ENCODE measurements around the gene MTOR. TPM values are rescaled to one million over a fixed set of nuclear protein-coding genes. Genes with fewer than 3 reads are reported as not detected.
"Not testable (repeated sequence)": the region's sequence is repeated elsewhere in the genome, so short reads cannot be mapped to it uniquely, and the experiment has no call there.

Gene MTOR
- 59.2 TPM for total RNA-seq

DNA sequence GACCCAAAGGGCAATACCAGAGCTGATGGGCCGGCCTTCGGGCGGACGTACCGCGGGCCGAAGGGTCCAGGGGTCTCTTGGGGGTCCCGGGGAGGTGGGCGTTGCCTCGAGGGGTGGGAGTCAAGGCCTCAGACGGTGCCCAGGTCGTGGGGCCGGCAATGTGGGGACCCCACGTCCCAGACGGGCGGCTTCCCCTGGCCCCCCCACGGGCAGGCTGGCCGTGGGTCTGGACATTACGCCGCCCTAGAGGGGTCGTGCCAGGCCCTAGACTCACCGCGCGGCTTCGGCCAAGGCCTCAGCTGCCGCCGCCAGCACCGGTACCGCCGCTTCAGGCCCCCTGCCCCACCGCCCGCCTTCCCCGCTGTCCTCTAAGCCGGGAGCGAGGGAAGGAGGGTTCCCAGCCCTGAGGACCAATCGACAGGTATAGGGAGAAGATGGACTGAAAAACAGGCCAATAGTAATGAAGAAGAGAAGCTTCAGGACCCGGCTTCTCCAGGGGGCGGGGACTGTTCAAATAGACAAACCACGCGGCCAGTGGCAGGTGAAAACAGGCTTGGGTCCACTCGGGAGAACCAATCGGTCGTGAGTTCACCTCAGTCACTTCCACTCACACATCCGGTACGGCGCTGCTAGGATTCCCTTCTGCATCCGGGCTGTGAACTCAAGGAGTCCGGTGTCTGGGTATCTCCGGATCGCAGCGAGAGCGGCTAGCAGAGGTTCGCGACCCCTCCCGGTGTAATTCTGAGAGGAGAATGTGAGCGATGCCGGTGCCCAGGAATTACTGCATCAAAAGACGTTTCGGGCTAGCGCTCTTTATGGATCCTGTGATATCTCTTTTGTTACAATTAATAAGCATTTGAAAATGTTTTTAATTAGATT is at the start of gene MTOR:
Gene MTOR, minus strand, starts transcription at position 381 of the 879 bp plus-strand sequence. CDS start 3,142 bp downstream, outside the sequence.
- peak; percentile 99 for DNase-seq (ENCODE audit: low spot score)

DNA sequence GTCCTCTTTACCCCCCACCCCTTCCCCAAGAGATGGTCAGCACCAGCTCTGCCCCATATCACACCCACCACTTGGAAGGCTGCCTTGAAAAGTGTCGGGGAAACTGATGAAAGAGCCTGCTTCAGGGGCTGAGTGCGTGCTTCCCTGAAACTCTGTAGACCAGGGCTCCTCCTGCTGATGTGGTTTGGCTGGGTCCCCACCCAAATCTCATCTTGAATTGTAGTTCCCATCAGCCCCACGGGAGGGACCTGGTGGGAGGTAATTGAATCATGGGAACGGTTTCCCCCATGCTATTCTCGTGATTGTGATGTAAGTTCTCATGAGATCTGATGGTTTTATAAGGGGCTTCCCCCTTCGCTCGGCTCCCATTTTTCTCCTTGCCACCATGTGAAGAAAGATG is 47.0 kb upstream of the MTOR start:
- DNase-seq (ENCODE audit: low spot score): no peak

DNA sequence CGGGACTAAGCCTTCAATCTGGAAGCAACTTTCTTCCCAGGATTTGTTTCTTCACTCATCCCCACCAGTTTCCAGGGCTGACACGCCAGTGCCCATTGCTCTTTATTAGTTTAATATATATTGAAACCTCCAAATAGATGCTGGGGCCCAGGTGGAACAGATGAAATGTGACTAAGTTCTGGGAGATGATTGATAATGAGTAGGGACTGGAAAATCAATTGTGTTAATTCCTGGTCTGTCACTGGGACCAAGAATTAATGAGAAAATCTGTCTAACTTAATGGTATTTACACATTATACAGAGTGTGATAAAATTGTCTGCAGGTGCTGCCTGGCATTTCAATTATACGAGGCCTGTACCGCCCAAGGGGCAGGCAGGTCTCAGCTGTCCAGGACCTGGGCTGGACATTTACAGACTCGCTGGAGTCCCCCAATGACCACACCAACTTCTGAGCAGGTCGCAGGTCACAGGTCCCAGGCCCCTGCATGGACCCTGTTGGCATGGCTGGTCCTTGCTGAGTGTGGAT is 46.4 kb upstream of the MTOR start:
- DNase-seq (ENCODE audit: low spot score): no peak

DNA sequence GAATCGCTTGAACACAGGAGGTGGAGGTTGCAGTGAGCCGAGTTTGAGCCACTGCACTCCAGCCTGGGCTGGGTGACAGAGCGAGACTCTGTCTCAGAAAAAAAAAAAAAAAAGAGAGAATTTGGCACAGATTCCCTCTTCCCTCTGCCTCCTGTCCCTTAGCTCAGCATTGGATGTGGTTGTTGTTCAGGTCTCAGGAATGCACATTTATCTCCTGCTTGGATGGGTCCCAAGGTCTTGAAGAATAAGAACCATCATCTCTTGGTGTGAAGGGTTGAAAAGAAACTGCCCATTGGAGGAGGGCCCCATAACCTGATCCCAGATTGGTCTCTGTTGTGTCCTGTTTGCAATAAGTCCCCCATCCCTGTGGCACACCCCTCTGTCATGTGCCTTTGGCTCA is 45.5 kb upstream of the MTOR start:
- no peak for DNase-seq (ENCODE audit: low spot score)

DNA sequence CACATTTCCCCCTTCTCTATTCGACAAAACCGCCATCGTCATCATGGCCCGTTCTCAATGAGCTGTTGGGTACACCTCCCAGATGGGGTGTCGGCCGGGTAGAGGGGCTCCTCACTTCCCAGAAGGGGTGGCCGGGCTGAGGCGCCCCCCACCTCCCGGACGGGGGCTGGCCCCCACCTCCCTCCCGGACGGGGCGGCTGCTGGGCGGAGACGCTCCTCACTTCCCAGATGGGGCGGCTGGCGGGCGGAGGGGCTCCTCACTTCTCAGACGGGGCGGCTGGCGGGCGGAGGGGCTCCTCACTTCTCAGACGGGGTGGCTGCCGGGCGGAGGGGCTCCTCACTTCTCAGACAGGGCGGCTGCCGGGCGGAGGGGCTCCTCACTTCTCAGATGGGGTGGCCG is 43.2 kb upstream of the MTOR start:
- not testable (repeated sequence) for DNase-seq (ENCODE audit: low spot score)

DNA sequence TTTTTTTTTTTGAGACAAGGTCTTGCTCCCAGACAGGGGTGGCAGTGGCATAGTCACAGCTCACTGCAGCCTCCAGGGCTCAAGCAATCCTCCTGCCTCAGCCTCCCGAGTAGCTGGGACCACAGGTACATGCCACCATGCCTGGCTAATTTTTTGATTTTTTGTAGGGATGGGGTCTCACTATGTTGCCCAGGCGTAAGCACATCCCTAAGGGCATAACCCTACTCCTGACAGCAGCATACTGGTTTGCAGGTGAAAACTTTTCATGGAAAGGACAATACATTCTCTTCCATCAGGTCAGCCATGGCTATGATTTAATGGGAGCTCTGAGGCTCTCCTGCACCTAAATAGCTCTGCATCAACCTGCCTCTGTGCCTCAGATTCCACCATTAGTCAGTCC is 40.0 kb upstream of the MTOR start:
- DNase-seq (ENCODE audit: low spot score): no peak

DNA sequence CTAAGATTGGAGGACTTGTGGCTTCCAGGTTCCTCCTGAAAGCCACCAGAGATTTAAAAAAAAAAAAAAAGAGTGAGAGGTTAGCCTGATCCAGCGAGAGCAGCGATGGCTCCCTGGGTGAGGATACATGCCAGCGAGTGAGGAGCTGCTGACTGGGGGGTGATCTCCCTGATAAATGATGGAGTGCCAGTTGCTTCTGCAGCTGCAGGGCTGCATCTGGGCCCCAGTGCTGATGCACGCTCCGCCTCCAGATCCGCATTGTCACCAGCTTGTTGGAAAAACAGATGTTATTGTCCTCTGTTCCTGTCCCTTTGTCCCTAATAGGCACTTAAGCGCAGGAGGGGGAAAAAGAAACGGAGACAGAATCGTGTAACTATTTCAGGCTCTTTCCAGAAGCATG is 39.2 kb upstream of the MTOR start:
- no peak for DNase-seq (ENCODE audit: low spot score)

DNA sequence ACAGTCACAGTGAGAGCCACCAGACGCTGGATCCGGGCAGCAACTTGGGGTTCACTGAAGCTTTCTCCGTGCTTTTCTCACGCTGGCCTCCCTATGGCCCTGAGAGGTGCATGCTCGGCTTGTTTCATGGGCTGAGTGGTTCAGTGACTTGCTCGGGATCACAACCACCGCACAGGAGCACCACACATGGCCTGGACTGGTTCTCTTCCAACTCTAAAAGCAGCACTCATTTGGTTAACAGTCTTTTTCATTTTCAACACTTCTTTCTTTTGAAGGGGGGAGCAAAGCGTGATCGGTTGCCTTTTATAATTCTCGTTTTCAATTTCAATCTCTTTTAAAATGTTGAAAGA is 36.8 kb upstream of the MTOR start:
- DNase-seq (ENCODE audit: low spot score): no peak

DNA sequence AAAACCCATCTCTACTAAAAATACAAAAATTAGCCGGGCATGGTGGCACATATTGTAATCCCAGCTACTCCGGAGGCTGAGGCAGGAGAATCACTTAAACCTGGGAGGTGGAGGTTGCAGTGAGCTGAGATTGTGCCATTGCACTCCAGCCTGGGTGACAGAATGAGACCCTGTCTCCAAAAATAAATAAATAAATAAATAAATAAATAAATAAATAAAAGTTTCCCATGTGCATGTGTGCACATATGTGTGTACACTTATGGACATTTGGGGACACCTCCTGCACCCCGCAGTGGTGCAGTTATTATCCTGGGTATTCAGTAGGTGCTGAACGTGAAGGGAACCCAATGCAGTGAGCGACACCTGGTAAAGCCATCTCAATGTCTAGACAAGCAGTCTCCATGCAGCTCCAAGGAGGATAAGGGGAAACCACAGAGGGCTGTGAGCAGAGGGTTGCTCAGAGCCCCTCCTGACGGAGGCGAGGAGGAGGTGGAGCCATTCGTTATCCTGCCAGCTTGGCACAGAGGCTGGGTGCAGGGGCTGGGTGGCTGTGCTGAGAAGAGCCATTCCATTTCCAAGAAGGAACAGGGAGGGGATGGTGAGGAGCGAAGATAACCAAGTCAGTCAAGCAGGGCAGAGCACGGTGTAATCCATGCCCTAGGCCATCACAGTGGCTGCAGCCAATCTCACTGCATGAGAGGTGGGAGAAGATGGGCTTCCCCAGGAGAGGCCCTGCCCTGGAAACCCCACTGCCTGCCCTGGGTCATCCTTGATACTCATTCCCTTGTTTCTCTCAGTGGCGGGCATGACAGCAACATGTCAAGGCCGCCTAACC is 36.3 kb upstream of the MTOR start:
- no peak for DNase-seq (ENCODE audit: low spot score)

DNA sequence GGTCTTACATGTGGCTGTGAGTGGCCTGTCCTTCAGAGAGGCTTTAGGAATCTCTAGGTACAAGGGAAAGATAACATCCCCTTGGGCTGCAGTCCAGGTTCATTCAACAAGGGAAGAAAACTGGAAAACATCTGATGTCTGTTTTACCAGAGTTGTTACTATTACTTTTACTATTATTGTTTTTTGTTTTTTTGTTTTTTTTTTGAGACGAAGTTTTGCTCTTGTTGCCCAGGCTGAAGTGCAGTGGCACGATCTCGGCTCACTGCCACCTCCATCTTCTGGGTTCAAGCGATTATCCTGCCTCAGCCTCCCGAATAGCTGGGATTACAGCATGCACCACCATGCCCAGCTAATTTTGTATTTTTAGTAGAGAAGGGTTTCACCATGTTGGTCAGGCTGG is 35.4 kb upstream of the MTOR start:
- DNase-seq (ENCODE audit: low spot score): not testable (repeated sequence)

DNA sequence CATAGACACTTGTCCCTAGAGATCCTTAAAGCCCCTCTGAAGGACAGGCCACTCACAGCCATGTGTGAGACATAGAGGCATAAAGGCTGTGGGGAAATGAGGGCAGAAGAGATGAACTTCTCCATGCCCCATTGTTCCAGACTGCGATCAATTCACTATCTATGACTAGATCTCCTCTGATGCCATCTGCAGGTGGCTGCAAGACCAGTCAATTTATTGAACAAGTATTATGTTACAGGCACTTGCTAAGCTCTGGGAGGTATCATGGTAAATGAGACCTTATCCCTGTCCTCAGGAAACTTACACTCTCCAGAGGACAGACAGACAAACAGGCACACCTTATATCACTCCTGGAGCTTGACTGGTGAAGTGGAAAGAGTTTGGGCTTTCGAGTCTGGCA is 33.6 kb upstream of the MTOR start:
- no peak for DNase-seq (ENCODE audit: low spot score)

DNA sequence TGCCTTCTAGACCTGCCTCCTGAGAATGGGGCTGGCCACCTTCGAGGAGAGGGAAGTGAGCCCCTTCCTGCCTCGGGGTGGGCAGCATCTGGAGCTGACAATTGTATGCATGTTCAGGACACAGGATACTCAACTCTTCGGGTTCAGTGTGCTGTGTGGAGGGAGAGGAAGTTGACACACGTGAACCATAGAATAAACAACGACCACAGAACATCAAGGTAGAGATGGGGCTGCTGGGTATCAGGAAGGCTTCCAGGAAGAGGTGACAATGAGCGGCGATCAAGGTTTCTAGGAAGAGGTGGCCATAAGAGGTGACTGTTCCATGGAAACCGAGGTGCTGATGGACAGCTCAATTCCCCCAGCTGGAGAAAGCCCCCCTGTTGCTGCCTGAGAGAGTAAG is 32.6 kb upstream of the MTOR start:
- no peak for DNase-seq (ENCODE audit: low spot score)

DNA sequence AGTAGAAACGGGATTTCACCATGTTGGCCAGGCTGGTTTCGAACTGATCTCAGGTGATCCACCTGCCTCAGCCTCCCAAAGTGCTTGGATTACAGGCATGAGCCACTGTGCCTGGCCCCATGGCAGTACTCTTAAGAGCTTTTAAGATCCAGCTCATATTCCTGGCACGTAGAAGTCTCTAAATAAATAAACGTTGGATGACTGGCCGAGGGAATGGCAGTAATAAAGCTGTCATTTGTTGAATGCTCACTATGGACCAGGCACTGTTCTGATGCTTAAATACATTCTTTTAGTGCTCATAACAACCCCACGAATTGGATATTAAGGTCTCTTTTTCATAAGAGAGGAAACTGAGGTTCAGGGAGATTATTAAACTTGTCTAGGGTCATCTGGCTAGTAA is 31.5 kb upstream of the MTOR start:
- no peak for DNase-seq (ENCODE audit: low spot score)

DNA sequence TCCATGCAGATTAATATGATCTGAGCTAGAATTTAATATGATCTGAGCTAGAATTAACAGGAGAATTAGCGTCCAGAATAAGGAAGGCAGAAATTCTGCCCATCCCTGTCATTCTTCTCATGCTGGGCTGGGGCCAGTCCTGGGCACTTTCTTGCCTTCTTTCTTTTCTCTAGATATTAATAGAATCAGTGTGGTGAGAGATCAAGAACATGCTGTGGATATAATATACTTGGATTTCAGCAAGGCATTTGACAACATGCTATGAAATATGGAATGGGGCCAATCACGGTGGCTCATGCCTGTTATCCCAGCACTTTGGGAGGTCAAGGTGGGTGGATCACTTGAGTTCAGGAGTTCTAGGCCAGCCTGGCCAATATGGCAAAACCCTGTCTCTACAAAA is 28.7 kb upstream of the MTOR start:
- DNase-seq (ENCODE audit: low spot score): no peak

DNA sequence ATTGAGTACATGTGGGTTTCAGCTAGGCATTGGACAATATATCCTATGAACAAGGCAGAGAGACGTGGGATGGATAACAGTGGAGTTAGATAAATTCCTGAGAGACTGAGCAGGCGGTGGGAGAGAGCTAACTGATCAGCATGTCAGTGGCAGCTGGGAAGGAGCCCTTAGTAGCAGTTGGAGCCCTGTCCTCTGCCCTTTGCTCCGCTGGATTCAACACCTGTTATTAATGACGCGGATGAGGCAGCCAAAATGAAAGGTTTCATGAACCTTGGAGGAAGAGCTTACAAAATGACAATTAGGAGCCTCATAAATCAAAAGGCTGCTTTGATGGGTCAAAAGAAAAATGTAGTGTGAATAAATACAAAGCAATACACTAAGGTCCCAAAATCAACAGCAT is 26.7 kb upstream of the MTOR start:
- DNase-seq (ENCODE audit: low spot score): no peak

DNA sequence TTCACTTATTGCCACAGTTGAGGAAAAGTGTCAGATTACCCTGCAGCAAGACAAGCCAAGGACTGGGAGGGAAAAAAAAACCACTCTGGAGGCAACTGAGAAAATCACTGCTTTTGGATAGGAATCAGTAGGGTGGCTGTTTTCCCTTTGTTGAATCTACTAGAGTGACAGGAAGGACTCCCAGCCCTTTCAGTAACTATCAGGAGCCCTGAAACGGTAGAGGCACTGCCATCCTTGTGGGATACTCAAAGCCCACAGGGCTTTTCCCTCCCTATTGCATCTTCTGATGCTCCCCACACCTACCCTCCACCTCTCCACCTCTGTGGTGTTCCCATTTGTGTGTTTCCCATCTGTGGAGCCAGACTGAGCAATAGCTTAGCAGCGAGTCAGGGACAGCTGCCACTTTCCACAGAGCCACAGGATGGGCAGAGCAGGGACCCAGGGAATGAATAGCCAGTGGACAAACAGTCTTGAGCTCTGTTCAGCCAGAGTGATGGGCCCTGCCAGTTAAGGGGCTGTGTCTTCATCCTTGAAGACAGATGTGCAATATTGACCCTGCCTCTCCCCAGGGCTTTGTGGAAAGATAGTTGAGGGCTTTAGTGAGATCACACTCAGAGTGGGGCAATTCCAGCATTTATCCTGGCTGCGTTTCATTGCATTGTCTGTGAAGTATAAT is 24.5 kb upstream of the MTOR start:
- DNase-seq (ENCODE audit: low spot score): no peak

DNA sequence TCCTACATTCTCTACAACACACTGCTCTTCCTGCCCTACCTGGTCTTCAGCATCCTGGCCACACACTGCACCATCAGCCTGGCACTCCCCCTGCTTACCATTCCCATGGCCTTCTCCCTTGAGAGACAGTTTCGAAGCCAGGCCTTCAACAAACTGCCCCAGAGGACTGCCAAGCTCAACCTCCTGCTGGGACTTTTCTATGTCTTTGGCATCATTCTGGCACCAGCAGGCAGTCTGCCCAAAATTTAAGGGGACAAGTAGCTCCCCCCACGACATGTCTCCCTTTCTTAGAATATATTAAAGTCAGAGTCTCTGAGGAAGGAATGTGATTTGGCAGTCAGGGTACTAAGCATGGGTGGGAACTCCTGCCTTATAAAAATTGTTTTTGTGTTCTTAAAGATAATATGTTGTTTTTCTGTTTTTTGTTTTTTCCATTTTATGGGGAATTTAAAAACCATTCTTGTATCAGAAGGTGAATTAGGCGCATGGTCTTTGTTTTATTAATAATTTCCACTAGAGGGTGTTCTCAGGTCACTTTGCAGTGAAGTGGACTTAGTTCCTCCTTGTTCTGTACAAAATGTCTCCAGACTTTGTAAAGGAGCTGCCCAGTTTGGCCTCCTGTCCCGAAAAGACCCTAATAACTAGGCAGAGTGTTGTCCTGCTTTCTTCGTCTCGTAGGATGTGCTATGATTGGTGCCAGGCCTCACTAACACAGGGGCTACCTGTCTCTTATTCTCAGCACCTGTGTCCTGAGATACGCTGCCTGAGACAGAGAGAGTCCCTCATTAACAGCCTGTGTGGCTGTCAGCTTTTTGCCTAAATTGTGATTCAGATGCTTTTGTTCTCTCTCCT is 23.8 kb upstream of the MTOR start:
- no peak for DNase-seq (ENCODE audit: low spot score)

DNA sequence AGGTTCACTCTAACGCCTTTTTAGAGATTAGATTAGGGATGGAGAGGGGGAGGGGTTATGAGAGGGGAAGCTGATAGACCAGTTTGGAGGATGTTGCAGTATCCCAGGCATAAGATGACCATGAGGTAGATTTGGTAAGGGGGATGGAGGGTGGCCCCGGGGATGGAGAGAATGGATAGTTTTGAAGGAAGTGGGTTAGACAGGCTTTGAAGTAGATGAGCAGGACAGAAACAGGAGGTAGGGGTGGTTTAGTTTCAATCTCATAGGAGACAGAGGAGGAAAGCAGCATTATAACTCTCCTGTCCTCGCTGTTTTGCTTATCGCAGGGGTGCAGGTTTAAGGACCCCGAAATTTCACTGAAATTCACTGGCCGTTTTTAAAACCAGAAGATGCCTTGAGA is 22.4 kb upstream of the MTOR start:
- DNase-seq (ENCODE audit: low spot score): no peak

DNA sequence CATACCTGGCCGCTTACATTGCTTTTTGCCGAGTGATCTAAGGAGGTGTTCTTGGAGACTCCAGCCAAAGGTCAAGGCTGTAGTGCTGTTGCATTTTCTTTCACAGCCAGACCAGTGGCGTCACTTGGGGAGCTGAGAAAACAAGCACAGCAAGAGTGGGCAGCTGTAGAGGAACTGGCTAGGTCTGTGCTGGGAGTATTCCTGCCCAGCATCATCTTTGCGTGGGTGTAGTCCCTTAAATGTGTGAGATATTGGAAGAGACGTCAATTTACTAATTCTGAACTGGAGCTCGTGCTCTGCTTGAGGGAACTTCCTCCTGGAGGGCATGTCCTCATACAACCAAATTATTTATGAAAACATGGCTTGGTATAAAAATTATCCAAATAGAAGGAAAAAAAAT is 20.8 kb upstream of the MTOR start:
- DNase-seq (ENCODE audit: low spot score): no peak

DNA sequence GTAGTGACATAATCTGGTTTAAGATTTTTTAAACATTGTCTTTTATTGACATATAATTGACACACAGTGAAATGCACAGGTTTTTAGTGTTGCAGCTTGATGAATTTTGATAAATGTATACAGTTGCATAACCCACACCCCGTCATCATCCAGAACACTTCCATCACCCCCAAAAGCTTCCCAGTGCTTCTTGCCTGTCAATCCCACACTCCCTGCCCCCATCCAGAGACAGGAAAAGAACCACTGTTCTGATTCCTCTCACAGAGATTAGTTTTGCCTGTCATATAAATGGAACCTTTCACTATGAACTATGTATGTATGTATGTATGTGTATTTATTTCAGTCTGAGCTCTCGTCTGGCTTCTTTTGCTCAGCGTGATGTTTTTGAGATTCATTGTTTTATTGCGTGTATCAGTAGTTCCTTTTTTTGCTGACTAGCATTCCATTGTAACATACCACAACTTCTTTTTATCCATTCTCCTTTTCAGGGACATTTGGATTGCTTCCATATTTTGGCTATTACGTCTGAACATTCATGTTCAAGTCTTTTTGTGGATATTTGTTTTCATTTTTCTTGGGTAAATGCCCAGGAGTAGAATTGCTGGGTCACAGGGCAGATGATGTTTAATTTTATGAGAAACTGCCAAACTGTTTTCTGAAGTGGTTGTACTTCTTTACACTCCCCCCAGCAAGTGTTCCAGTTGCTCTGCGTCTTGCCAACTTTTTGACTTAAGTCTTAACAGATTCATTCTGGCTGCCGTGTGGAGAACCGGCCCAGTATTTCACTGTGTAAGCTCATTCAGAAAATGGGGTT is 19.4 kb upstream of the MTOR start:
- no peak for DNase-seq (ENCODE audit: low spot score)
